ENCODE results near the gene ARRDC4.
A peak's percentile ranks its signal among the peaks of the same experiment; 100 is the strongest.

Gene ARRDC4

DNA sequence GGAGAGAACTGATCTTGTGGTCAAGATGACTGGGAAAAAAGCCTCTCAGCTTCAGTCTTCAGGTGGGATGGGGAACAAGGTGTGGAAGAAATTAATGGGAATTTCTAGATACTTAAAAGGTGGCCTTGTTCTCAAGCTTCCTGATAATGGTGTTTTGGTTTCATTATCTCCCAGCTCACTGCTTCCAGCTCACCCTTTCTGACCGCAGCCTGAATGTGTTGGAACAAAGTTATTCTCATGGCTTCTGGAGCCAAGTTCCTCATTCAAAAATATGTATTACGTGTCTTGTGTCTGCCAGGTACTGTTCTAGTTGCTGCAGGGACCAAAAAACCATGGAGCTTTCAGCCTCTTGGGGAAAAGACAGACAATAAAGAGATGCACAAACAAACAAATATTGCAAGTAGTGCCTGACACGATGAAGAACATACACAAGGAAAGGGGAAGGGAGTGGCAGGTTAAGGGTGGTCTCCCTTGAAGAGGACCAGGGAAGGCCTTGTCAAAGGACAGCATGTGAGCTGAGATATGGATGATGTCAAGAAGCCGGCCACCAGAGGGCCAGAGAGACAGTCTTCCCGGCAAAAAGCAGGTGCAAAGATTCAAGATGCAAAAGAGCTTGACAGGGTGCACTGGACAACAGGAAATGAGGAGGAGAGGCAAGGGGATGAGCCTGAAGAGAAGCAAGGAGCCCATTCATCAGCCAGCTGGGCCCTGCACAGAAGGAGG is 35.5 kb downstream of the ARRDC4 start:
- TF ChIP-seq, protein P1, sequence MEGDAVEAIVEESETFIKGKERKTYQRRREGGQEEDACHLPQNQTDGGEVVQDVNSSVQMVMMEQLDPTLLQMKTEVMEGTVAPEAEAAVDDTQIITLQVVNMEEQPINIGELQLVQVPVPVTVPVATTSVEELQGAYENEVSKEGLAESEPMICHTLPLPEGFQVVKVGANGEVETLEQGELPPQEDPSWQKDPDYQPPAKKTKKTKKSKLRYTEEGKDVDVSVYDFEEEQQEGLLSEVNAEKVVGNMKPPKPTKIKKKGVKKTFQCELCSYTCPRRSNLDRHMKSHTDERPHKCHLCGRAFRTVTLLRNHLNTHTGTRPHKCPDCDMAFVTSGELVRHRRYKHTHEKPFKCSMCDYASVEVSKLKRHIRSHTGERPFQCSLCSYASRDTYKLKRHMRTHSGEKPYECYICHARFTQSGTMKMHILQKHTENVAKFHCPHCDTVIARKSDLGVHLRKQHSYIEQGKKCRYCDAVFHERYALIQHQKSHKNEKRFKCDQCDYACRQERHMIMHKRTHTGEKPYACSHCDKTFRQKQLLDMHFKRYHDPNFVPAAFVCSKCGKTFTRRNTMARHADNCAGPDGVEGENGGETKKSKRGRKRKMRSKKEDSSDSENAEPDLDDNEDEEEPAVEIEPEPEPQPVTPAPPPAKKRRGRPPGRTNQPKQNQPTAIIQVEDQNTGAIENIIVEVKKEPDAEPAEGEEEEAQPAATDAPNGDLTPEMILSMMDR (conservative IDR thresholded peaks at IDR 0.05; ENCODE audit: low read depth, low read length), result peak; percentile 39
- no peak overlapping the region for H3K4me3 ChIP-seq (ENCODE audit: low read length)
- DNase-seq (ENCODE audit: low read depth), result no peak

DNA sequence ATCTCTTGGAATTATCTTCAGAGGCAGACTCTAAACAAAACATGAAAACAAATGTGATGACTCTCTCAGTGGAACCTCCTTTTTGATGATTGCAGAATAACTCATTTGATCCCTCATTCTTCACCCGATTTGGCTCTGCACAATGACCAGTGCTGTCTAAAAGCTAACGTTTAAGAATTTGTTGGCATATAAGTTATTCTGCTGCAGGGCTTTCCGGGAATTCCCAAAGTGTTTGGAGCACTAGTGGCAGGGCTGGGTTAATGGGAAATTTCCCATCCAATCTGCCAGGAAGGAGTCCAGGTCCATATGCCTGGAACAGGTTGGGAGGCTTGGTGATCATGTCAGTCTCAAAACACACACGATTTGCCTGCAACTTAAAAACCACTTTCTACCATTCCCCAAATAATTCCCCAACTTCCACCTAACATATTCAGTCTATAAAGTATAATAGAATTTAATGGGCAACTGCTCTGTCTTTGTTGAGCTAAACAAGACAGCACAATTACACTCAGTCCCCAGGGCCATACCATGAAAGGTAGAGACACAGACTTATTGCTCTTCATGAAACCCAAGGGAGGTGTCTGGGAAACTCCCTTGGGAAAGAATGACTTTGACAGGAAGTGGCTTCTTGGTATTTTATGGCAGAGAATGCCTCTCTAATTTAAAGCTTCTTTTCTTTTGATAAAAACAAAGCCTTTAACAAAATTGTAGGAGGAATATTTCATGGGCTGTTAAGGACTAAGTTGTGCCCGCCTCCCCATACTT is 38.0 kb downstream of the ARRDC4 start:
- DNase-seq (ENCODE audit: low read depth), result no peak
- TF ChIP-seq, protein P1 (conservative IDR thresholded peaks at IDR 0.05; ENCODE audit: low read depth, low read length), result no peak
- H3K4me3 ChIP-seq (ENCODE audit: low read length), result no peak overlapping the region

DNA sequence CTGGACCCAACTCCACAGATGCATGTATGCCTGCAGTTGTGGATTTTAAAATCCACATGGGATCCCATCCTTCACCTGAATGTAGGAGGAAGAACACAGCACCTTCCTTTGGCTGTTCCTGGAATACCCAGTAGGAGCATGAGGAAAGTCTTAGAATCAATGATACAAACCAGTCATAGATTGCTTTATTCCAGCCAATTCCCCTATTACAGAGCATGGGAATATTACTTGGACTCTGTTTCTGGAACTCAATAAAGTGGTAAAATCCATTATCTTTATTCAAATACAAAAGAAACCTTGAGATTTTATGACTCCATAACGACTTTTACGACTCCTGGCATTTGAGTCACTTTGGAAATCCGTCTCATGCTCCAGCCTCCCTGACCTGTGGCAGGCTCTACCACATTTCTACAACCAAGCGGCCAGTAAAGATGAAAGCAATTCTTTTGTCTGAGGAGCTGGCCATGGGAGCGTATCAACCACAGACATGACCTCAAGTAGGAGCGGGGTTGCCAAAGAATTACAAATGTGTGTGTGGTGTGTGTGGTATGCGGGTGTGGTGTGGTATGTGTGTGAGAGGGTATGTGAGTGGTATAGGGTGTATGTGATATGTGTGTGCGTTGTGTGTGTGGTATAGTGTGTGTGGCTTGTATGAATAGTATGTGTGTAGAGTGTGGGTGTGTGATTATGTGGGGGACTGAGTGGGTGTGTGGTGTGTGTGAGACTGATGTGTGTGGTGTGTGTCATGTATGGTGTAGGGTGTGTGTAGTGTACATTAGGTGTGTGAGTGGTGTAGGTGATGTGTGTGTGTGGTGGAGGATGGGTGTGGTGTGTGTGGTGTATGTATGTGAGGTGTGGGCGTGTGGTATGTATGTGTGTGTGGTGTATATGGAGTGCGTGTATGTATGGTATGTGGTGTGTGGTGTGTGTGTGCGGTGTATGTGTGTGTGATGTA is 40.0 kb downstream of the ARRDC4 start:
- H3K4me3 ChIP-seq (ENCODE audit: low read length), result no peak overlapping the region
- no peak for DNase-seq (ENCODE audit: low read depth)
- TF ChIP-seq, protein P1 (conservative IDR thresholded peaks at IDR 0.05; ENCODE audit: low read depth, low read length), result no peak

DNA sequence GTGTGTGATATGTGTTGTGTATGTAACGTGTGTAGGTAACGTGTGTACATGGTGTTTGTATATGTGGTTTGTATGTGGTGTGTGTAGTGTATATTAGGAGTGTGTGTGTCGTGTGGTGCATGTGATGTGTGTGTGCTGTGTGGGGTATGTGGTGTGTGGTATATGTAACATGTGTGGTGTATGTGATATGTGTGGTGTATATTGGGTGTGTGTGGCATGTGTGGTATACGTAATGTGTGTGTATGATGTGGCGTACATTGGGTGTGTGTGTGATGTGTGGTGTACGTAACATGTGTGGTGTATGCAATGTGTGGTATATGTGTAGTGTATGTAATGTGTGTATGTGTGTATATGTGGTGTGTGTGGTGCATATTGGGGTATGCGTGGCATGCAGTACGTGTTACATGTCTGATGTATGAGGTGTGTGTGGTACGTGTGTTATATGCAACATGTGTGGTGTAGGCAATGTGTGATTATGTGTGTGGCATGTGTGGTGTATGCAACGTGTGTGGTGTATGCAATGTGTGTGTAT is 41.2 kb downstream of the ARRDC4 start:
- no peak overlapping the region for H3K4me3 ChIP-seq (ENCODE audit: low read length)
- TF ChIP-seq, protein P1 (conservative IDR thresholded peaks at IDR 0.05; ENCODE audit: low read depth, low read length), result no peak
- no peak for DNase-seq (ENCODE audit: low read depth)

DNA sequence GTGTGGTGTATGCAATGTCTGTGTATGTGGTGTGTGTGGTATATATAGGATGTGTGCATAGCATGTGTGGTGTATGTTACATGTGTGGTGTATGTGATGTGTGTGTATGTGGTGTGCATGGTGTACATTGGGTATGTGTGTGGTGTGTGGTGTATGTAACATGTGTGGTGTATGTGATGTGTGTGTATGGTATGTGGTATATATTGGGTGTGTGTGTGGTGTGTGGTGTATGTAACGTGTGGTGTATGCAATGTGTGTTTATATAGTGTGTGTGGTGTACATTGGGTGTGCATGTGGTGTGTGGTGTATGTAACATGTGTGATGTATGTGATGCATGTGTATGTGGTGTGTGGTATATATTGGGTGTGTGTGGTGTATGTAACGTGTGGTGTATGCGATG is 41.9 kb downstream of the ARRDC4 start:
- DNase-seq (ENCODE audit: low read depth), result no peak
- no peak overlapping the region for H3K4me3 ChIP-seq (ENCODE audit: low read length)
- TF ChIP-seq, protein P1 (conservative IDR thresholded peaks at IDR 0.05; ENCODE audit: low read depth, low read length), result no peak

DNA sequence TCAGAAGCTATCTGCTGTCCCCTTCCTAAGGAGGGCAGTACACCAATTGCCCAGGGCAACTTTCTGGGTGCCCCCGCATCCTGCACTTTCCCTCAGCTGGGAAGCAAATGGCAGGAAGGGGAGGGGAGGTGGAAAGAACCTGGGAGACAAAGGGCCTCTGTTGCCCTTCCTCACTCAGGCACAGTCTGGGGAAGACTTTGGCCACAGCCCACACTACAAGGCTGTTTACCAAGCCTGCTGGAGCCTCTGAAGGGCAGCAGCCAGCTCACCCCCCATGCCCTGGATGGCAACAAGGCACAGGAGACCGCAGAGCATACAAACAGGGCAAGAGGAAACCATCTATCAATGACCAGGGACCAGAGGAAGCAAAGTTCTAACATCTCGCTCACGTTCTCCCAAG is 42.4 kb downstream of the ARRDC4 start:
- no peak overlapping the region for H3K4me3 ChIP-seq (ENCODE audit: low read length)
- TF ChIP-seq, protein P1 (conservative IDR thresholded peaks at IDR 0.05; ENCODE audit: low read depth, low read length), result no peak
- DNase-seq (ENCODE audit: low read depth), result no peak
